Small intestine (tissue), 16 donors: Measurements from ENCODE around the gene ZNF789. TPM values are rescaled to one million over a fixed set of nuclear protein-coding genes. Genes with fewer than 3 reads are reported as not detected.
"Not testable (repeated sequence)": the region's sequence is repeated elsewhere in the genome, so short reads cannot be mapped to it uniquely, and the experiment has no call there.

Experiments used
- DNase-seq, 2 donors: peaks; one replicate each; pipeline versions ENCODE4 v3.0.0 to v3.0.0-alpha.2; 2013
- FAIRE-seq: peaks from 2 replicates; lab custom pipeline; 2012; peaks lifted over from hg19 to GRCh38; lab: Jason Lieb, UNC
- H3K27ac ChIP-seq, 3 donors: one replicate each; pipeline ENCODE4 v1.5.1; 2013; ENCODE audit warnings: low read length in 2 of 3, mild to moderate bottlenecking in 2 of 3, control low read depth in 1 of 3, inconsistent platforms in 1 of 3, low read depth in 1 of 3, moderate library complexity in 1 of 3
- H3K27me3 ChIP-seq, 3 donors: one replicate each; pipeline ENCODE4 v1.6.1; 2013; ENCODE audit warnings: low read length in 3 of 3, inconsistent platforms in 1 of 3; ENCODE audit not compliant: control insufficient read depth in 3 of 3, insufficient read depth in 3 of 3
- H3K36me3 ChIP-seq, 3 donors: one replicate each; pipeline ENCODE4 v1.6.1; 2013; ENCODE audit warnings: low read length in 3 of 3, inconsistent platforms in 1 of 3, low read depth in 1 of 3, mild to moderate bottlenecking in 1 of 3, moderate library complexity in 1 of 3; ENCODE audit not compliant: control insufficient read depth in 3 of 3, insufficient read depth in 2 of 3
- H3K4me1 ChIP-seq, 3 donors: one replicate each; pipeline ENCODE4 v1.6.1; 2013; ENCODE audit warnings: low read length in 2 of 3, inconsistent platforms in 1 of 3, low read depth in 1 of 3, mild to moderate bottlenecking in 1 of 3, moderate library complexity in 1 of 3; ENCODE audit not compliant: control insufficient read depth in 3 of 3, insufficient read depth in 2 of 3
- H3K4me3 ChIP-seq, 3 donors: one replicate each; pipeline ENCODE4 v1.5.1; 2013; ENCODE audit warnings: low read length in 3 of 3, control low read depth in 1 of 3, inconsistent platforms in 1 of 3, low read depth in 1 of 3, mild to moderate bottlenecking in 1 of 3, moderate library complexity in 1 of 3
- H3K9me3 ChIP-seq, 2 donors: one replicate each; pipeline ENCODE4 v1.6.1; 2013; ENCODE audit warnings: low read depth in 1 of 2, low read length in 1 of 2; ENCODE audit not compliant: control insufficient read depth in 2 of 2, insufficient read depth in 1 of 2
- WGBS, 3 donors: extraction: QIAGEN DNeasy Blood & Tissue Kit; methylation state at CpG; one replicate each; pipeline ENCODE4 v1.1.7; 2013; 5-methylcytosine and 5-hydroxymethylcytosine counted together
- long read RNA-seq, 10 donors: transcript quantifications; one replicate each; lab custom pipeline, GENCODE V29; 2026
- polyA plus RNA-seq, 4 donors: library from polyadenylated mRNA; stranded (reverse) in 3 of 4; unstranded in 1 of 4; fragments of 200-250 nt in 3 of 4; fragments of 120-200 nt in 1 of 4; gene quantifications; one replicate each; pipeline versions ENCODE4 v1.2.1 to v1.2.3, GENCODE V29; 2013
- donor health status: healthy with polysubstance abuse.
- donor health status: control.
- donor health status: control.
- donor health status: Bipolar disorder and iron deficiency.
- donor health status: healthy.

Gene ZNF789
- polyA plus RNA-seq = 10 to 100 TPM in 3 of 4 donors, 1 to 10 TPM in 1; 9.7 to 48.1 (median 18.6) TPM
- long read RNA-seq, donor 1, partial matches to known transcripts = 5 of 12 reads
- long read RNA-seq, donor 1, other reads (novel, unspliced or antisense) = 0 of 12 reads
- long read RNA-seq, donor 2, partial matches to known transcripts = 12 of 17 reads
- long read RNA-seq, donor 2, other reads (novel, unspliced or antisense) = 0 of 17 reads
- long read RNA-seq, donor 3, partial matches to known transcripts = 0 of 4 reads
- long read RNA-seq, donor 3, other reads (novel, unspliced or antisense) = 0 of 4 reads
- long read RNA-seq, donor 4 = 0 reads
- long read RNA-seq, donor 5, partial matches to known transcripts = 0 of 2 reads
- long read RNA-seq, donor 5, other reads (novel, unspliced or antisense) = 0 of 2 reads
- long read RNA-seq, donor 6, partial matches to known transcripts = 0 of 2 reads
- long read RNA-seq, donor 6, other reads (novel, unspliced or antisense) = 0 of 2 reads
- long read RNA-seq, donor 7, partial matches to known transcripts = 0 of 3 reads
- long read RNA-seq, donor 7, other reads (novel, unspliced or antisense) = 0 of 3 reads
- long read RNA-seq, donor 8 = 0 reads
- long read RNA-seq, donor 9, partial matches to known transcripts = 0 of 2 reads
- long read RNA-seq, donor 9, other reads (novel, unspliced or antisense) = 0 of 2 reads
- long read RNA-seq, donor 10, partial matches to known transcripts = 0 of 2 reads
- long read RNA-seq, donor 10, other reads (novel, unspliced or antisense) = 0 of 2 reads

- no peak for FAIRE-seq
Observed at GRCh38 chr7:99472561-99473314, at the start of gene ZNF789. TSS of gene ZNF789 (plus strand) at chr7:99472890. CDS start at chr7:99476457, 3,567 bp downstream.

GRCh38 chr7:99424932-99425730, 47.6 kb upstream of the ZNF789 start:
- FAIRE-seq (no peak), DNase-seq (no peak)
- no peaks in the 10 kb centered on the region for H3K27me3 ChIP-seq
- no peak overlapping the region for H3K4me3 ChIP-seq
- no peaks in the 10 kb centered on the region for H3K9me3 ChIP-seq
- H3K27ac ChIP-seq = no peak overlapping the region
- H3K4me1 ChIP-seq = peaks cover 0 to 3% (median 0%) of the 10 kb centered on the region in 3 donors
- peaks cover 6 to 74% (median 21%) of the 10 kb centered on the region in 3 donors for H3K36me3 ChIP-seq
- 90 to 98% (median 95%) methylated on average over 21 to 24 of the region's 24 CpGs for WGBS, 3 donors

More at GRCh38 chr7:99472561-99473314, at the start of gene ZNF789:
- Histone ChIP-seq H3K36me3 (peaks cover 0 to 18% (median 1%) of the 10 kb centered on the region in 3 donors), H3K27ac (peak within 1 kb of the TSS; percentile 77 to 92 (median 79)), H3K9me3 (no peaks in the 10 kb centered on the region), H3K4me1 (peaks cover 0 to 3% (median 2%) of the 10 kb centered on the region in 3 donors), H3K4me3 (peak within 1 kb of the TSS; percentile 76 to 91 (median 87)), H3K27me3 (peaks cover 0 to 3% (median 0%) of the 10 kb centered on the region in 3 donors)
- DNase-seq = peak; percentile 98
- 0 to 1% (median 0%) methylated on average over 54 to 56 of the region's 56 CpGs for WGBS, 3 donors

DNA sequence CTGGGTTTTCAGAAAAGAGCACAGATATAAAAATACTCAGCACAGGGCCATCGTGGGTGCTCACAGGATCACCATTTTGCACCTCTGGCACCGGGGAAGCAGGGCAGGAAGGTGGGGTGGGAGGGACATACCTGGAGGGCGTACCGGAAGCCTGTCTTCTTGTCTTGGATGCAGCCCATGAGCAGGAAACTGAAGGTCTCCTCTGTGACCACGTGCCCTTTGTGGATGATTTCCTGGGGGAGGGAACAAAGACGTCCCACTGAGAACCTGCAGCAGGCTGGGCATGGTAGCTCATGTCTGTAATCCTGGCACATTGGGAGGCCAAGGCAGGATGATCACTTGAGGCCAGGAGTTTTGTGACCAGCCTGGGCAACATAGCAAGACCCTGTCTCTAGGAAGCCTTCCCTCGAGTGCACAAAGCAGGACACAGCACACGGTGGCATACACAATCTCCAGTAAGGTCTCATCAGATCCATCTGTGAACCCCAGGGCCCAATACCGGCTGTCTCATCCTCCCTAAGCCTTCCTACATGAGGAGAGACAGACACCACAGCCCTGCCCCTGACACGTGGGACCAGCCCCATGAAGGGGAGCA, 43.6 kb upstream of the ZNF789 start:
- no peak for FAIRE-seq
- Histone ChIP-seq H3K36me3 (peaks cover 6 to 70% (median 14%) of the 10 kb centered on the region in 3 donors), H3K4me1 (peaks cover 0 to 23% (median 0%) of the 10 kb centered on the region in 3 donors)

GRCh38 chr7:99429756-99430155, 42.9 kb upstream of the ZNF789 start:
- no peaks in the 10 kb centered on the region for H3K27me3 ChIP-seq
- no peak for FAIRE-seq
- H3K4me3 ChIP-seq = no peak overlapping the region
- H3K36me3 ChIP-seq = peaks cover 8 to 70% (median 12%) of the 10 kb centered on the region in 3 donors
- peaks cover 0 to 23% (median 0%) of the 10 kb centered on the region in 3 donors for H3K4me1 ChIP-seq
- no peak for DNase-seq
- H3K9me3 ChIP-seq = peaks cover 0 to 6% of the 10 kb centered on the region in 2 donors
- no peak overlapping the region for H3K27ac ChIP-seq
- WGBS, 3 donors = 93 to 96% (median 96%) methylated on average over 8 of the region's 8 CpGs

More for the DNA sequence above, 43.6 kb upstream of the ZNF789 start:
- H3K4me3 ChIP-seq = no peak overlapping the region
- H3K9me3 ChIP-seq = peaks cover 0 to 6% of the 10 kb centered on the region in 2 donors
- no peak overlapping the region for H3K27ac ChIP-seq
- 88 to 90% (median 88%) methylated on average over 10 of the region's 10 CpGs for WGBS, 3 donors
- DNase-seq = no peak
- H3K27me3 ChIP-seq = no peaks in the 10 kb centered on the region

GRCh38 chr7:99431756-99432540, 40.7 kb upstream of the ZNF789 start:
- H3K9me3 ChIP-seq, FAIRE-seq, H3K4me3 ChIP-seq, H3K27me3 ChIP-seq: not testable (repeated sequence)
- H3K27ac ChIP-seq = peak overlapping the region in 1 of 3 donors; percentile 61
- peak in 1 of 2 donors; percentile 32 for DNase-seq
- peaks cover 9 to 69% (median 9%) of the 10 kb centered on the region in 3 donors for H3K36me3 ChIP-seq
- WGBS, 3 donors = 88 to 89% (median 89%) methylated on average over 13 of the region's 13 CpGs
- peaks cover 0 to 23% (median 0%) of the 10 kb centered on the region in 3 donors for H3K4me1 ChIP-seq

DNA sequence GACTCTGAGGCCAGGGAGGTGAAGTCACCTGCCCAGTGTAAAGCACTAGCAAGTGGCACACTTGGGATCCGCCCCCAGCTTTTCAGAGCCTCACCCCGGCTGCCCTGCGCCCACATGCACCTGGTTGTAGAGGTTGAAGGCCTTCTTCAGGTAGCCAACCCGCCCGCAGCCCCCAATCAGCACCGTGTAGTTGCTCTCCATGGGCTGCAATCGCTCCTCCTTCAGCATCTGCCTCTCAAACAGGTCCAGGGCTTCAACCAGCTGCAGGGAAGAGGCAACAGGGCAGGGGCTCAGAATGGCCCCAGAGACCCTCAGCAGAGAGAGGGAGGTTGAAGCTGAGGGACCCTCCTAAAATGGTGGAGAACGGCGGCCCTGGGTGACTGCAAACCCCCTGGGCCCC, 39.5 kb upstream of the ZNF789 start:
- peaks cover 9 to 70% (median 9%) of the 10 kb centered on the region in 3 donors for H3K36me3 ChIP-seq
- no peak for DNase-seq
- 94 to 98% (median 96%) methylated on average over 9 of the region's 9 CpGs for WGBS, 3 donors
- peaks cover 0 to 27% (median 0%) of the 10 kb centered on the region in 3 donors for H3K4me1 ChIP-seq
- FAIRE-seq = no peak
- no peaks in the 10 kb centered on the region for H3K27me3 ChIP-seq
- H3K4me3 ChIP-seq = no peak overlapping the region
- H3K27ac ChIP-seq = no peak overlapping the region
- peaks cover 0 to 6% of the 10 kb centered on the region in 2 donors for H3K9me3 ChIP-seq
